OCI-LY3 (cell line): ENCODE results near the gene CNIH4.

Experiments
- H2AFZ ChIP-seq: fragments of 200-600, 300-600 bp; shearing (Covaris generic); 2 replicates; pipeline ENCODE4 v1.6.0; 2014; ENCODE audit warnings: antibody characterized with exemption, low read depth, low read length
- H3K27ac ChIP-seq: fragments of 200-600, 300-600 bp; sonication (generic); 2 replicates; pipeline ENCODE4 v1.5.1; 2014; ENCODE audit warnings: mild to moderate bottlenecking, low read length, moderate library complexity, mixed read lengths
- H3K27me3 ChIP-seq: fragments of 200-600, 300-600 bp; sonication (generic); 2 replicates; pipeline ENCODE4 v1.6.1; 2014; ENCODE audit warnings: low read depth, low read length, mixed read lengths
- H3K36me3 ChIP-seq: fragments of 200-600, 300-600 bp; sonication (generic); replicated peaks from 2 replicates; pipeline ENCODE3; 2014; ENCODE audit warnings: low read depth, low read length, mixed read lengths
- H3K4me1 ChIP-seq: fragments of 300-600, 200-600 bp; sonication (generic); 2 replicates; pipeline ENCODE4 v1.6.1; 2014; ENCODE audit warnings: low read length, mixed read lengths
- H3K4me2 ChIP-seq: fragments of 200-600, 300-600 bp; sonication (generic); 2 replicates; pipeline ENCODE4 v1.6.1; 2014; ENCODE audit warnings: low read length, mixed read lengths
- H3K4me3 ChIP-seq: fragments of 300-600, 200-600 bp; sonication (generic); 2 replicates; pipeline ENCODE4 v1.5.1; 2014; ENCODE audit warnings: antibody characterized with exemption, mild to moderate bottlenecking, low read length, moderate library complexity
- H3K79me2 ChIP-seq: fragments of 300-600, 200-600 bp; shearing (Covaris generic); 2 replicates; pipeline ENCODE4 v1.6.1; 2014; ENCODE audit warnings: mild to moderate bottlenecking, low read length, mixed read lengths
- H3K9ac ChIP-seq: fragments of 300-600, 200-600 bp; shearing (Covaris generic); 2 replicates; pipeline ENCODE4 v1.6.0; 2014; ENCODE audit warnings: mild to moderate bottlenecking, low read length, moderate library complexity
- H3K9me3 ChIP-seq: fragments of 200-600, 300-600 bp; shearing (Covaris generic); 2 replicates; pipeline ENCODE4 v1.6.1; 2014; ENCODE audit warnings: low read length, mixed read lengths; ENCODE audit not compliant: insufficient read depth
- H4K20me1 ChIP-seq: fragments of 200-600, 300-600 bp; sonication (generic); 2 replicates; pipeline ENCODE4 v1.6.1; 2016; ENCODE audit warnings: low read length, mixed read lengths; ENCODE audit not compliant: insufficient read depth
- CTCF ChIP-seq: fragments of 200-600, 300-600 bp; sonication (generic); IDR thresholded peaks from 2 replicates; pipeline ENCODE4 v1.5.1; 2014; ENCODE audit warnings: antibody characterized with exemption, low read length, low read depth
- EZH2phosphoT487 ChIP-seq: fragments of 200-600 bp; shearing (Covaris generic); IDR thresholded peaks from 2 replicates; pipeline ENCODE4 v1.6.1; 2018; ENCODE audit warnings: antibody characterized with exemption, mixed run types, low read depth

The CNIH4 gene

GRCh38 chr1:224353975-224354925 is 2.4 kb upstream of the CNIH4 start:
- H3K27me3 ChIP-seq: no peaks in the 10 kb centered on the region
- no peak overlapping the region for H3K4me2 ChIP-seq
- TF ChIP-seq CTCF (no peak), EZH2phosphoT487 (no peak)

GRCh38 chr1:224357626-224358124 is 996 bp downstream of the CNIH4 start:
- Histone ChIP-seq H2AFZ (peak overlapping the region; percentile 49; the same call in 1 of the 2 replicates), H3K27ac (no peak overlapping the region)

More at GRCh38 chr1:224353975-224354925, 2.4 kb upstream of the CNIH4 start:
- no peak overlapping the region for H3K27ac ChIP-seq
- H4K20me1 ChIP-seq: peaks cover 5% of the 10 kb centered on the region
- H3K79me2 ChIP-seq: peaks cover 24% of the 10 kb centered on the region
- H2AFZ ChIP-seq: no peak overlapping the region
- no peak overlapping the region for H3K4me3 ChIP-seq
- peaks cover 8% of the 10 kb centered on the region for H3K4me1 ChIP-seq
- H3K9me3 ChIP-seq: no peaks in the 10 kb centered on the region
- no peak overlapping the region for H3K9ac ChIP-seq
- H3K36me3 ChIP-seq: no peaks in the 10 kb centered on the region

GRCh38 chr1:224358237-224358636 is 1.6 kb downstream of the CNIH4 start:
- H3K9ac ChIP-seq: 0 out of 2 replicates have a peak overlapping the region, but pooled peaks have one; percentile 67
- H3K4me2 ChIP-seq: peak overlapping the region; percentile 78

More at GRCh38 chr1:224357626-224358124, 996 bp downstream of the CNIH4 start:
- H3K9ac ChIP-seq: peak overlapping the region; percentile 67
- H3K79me2 ChIP-seq: peaks cover 44% of the 10 kb centered on the region
- peaks cover 7% of the 10 kb centered on the region for H4K20me1 ChIP-seq
- no peaks in the 10 kb centered on the region for H3K36me3 ChIP-seq
- H3K4me3 ChIP-seq: peak overlapping the region; percentile 79
- peaks cover 8% of the 10 kb centered on the region for H3K4me1 ChIP-seq
- H3K27me3 ChIP-seq: no peaks in the 10 kb centered on the region
- no peak for TF ChIP-seq CTCF
- no peak for TF ChIP-seq EZH2phosphoT487
- no peaks in the 10 kb centered on the region for H3K9me3 ChIP-seq
- peak overlapping the region; percentile 78 for H3K4me2 ChIP-seq

More at GRCh38 chr1:224358237-224358636, 1.6 kb downstream of the CNIH4 start:
- no peak overlapping the region for H2AFZ ChIP-seq
- no peaks in the 10 kb centered on the region for H3K27me3 ChIP-seq
- no peak overlapping the region for H3K27ac ChIP-seq
- no peaks in the 10 kb centered on the region for H3K9me3 ChIP-seq
- H3K4me1 ChIP-seq: peaks cover 8% of the 10 kb centered on the region
- peaks cover 7% of the 10 kb centered on the region for H4K20me1 ChIP-seq
- TF ChIP-seq CTCF (no peak), EZH2phosphoT487 (no peak)
- H3K79me2 ChIP-seq: peaks cover 49% of the 10 kb centered on the region
- H3K4me3 ChIP-seq: peak overlapping the region; percentile 79; the same call in 1 of the 2 replicates
- no peaks in the 10 kb centered on the region for H3K36me3 ChIP-seq
